Measurements from ENCODE around the gene GREM1.

Gene GREM1

GRCh38 chr15:32733281-32733680 lies 15.5 kb downstream of the GREM1 start:
- DNase-seq: no peak

- DNase-seq: peak; percentile 33
Measured at GRCh38 chr15:32735989-32736700, 18.3 kb downstream of the GREM1 start.

GRCh38 chr15:32736701-32737061 lies 18.9 kb downstream of the GREM1 start:
- DNase-seq: peak; percentile 54

- DNase-seq: peak; percentile 59
Measured at GRCh38 chr15:32737304-32737703, 19.5 kb downstream of the GREM1 start.

- peak; percentile 45 for DNase-seq
Measured at GRCh38 chr15:32738666-32739065, 20.9 kb downstream of the GREM1 start.

- DNase-seq: peak; percentile 41
Measured at GRCh38 chr15:32739522-32740063, 21.8 kb downstream of the GREM1 start.

GRCh38 chr15:32743411-32744140 lies 25.8 kb downstream of the GREM1 start:
- DNase-seq: peak; percentile 55

GRCh38 chr15:32746116-32746857 lies 28.5 kb downstream of the GREM1 start:
- no peak for DNase-seq

- peak; percentile 84 for DNase-seq
Measured at GRCh38 chr15:32747921-32748342, 30.1 kb downstream of the GREM1 start.

- DNase-seq: no peak
Measured at GRCh38 chr15:32750979-32751378, 33.2 kb downstream of the GREM1 start.

- no peak for DNase-seq
Measured at GRCh38 chr15:32757426-32757825, 39.6 kb downstream of the GREM1 start.

GRCh38 chr15:32763295-32763694 lies 45.5 kb downstream of the GREM1 start:
- DNase-seq: no peak

- no peak for DNase-seq
Measured at GRCh38 chr15:32765236-32765635, 47.4 kb downstream of the GREM1 start.

GRCh38 chr15:32766101-32766500 lies 48.3 kb downstream of the GREM1 start:
- DNase-seq: no peak

- no peak for DNase-seq
Measured at GRCh38 chr15:32767236-32767635, 49.4 kb downstream of the GREM1 start.

GRCh38 chr15:32774022-32774421 lies 56.2 kb downstream of the GREM1 start:
- DNase-seq: peak; percentile 92

GRCh38 chr15:32775103-32775502 lies 57.3 kb downstream of the GREM1 start:
- no peak for DNase-seq

- peak; percentile 32 for DNase-seq
Measured at GRCh38 chr15:32778391-32779176, 60.8 kb downstream of the GREM1 start.

- DNase-seq: peak; percentile 35
Measured at GRCh38 chr15:32781781-32782180, 64.0 kb downstream of the GREM1 start.

- DNase-seq: peak; percentile 52
Measured at GRCh38 chr15:32784581-32784980, 66.8 kb downstream of the GREM1 start.

GRCh38 chr15:32786906-32787305 lies 69.1 kb downstream of the GREM1 start:
- peak; percentile 37 for DNase-seq

- DNase-seq: no peak
Measured at GRCh38 chr15:32787949-32788348, 70.1 kb downstream of the GREM1 start.
